GM23248 (cell line): ENCODE data around the gene ENOX2. TPM values are rescaled to one million over a fixed set of nuclear protein-coding genes. Genes with fewer than 3 reads are reported as not detected.
A peak's percentile ranks its signal among the peaks of the same experiment; 100 is the strongest.

ENCODE experiments used
- DNase-seq: peaks from one replicate; pipeline ENCODE4 v3.0.0-alpha.2; 2015
- H2AFZ ChIP-seq: fragments of 200-600 bp; sonication (generic); 2 replicates; pipeline ENCODE4 v1.6.1; 2016; ENCODE audit warnings: antibody characterized with exemption
- H3F3A ChIP-seq: fragments of 200-600 bp; sonication (generic); 2 replicates; pipeline ENCODE4 v1.6.1; 2016; ENCODE audit warnings: mild to moderate bottlenecking, antibody characterized with exemption, mixed run types; ENCODE audit not compliant: insufficient read depth
- H3K27ac ChIP-seq: fragments of 200-600 bp; sonication (generic); 2 replicates; pipeline ENCODE4 v1.5.1; 2016; ENCODE audit warnings: mild to moderate bottlenecking
- H3K27me3 ChIP-seq: fragments of 200-600 bp; sonication (generic); replicated peaks from 2 replicates; pipeline ENCODE4 v1.6.1; 2016; ENCODE audit warnings: mild to moderate bottlenecking; ENCODE audit not compliant: insufficient read depth
- H3K36me3 ChIP-seq: fragments of 200-600 bp; sonication (generic); 2 replicates; pipeline ENCODE4 v1.6.1; 2016; ENCODE audit warnings: low read depth, mild to moderate bottlenecking
- H3K4me1 ChIP-seq: fragments of 200-600 bp; sonication (generic); 2 replicates; pipeline ENCODE4 v1.6.1; 2016; ENCODE audit warnings: mild to moderate bottlenecking; ENCODE audit not compliant: insufficient read depth
- H3K4me2 ChIP-seq: fragments of 200-600 bp; sonication (generic); one replicate; pipeline ENCODE4 v1.6.1; 2016; ENCODE audit warnings: mild to moderate bottlenecking; ENCODE audit not compliant: unreplicated experiment
- H3K4me3 ChIP-seq: fragments of 200-600 bp; sonication (generic); 2 replicates; pipeline ENCODE4 v1.5.1; 2016; ENCODE audit warnings: mild to moderate bottlenecking
- H3K79me2 ChIP-seq: fragments of 200-600 bp; sonication (generic); 2 replicates; pipeline ENCODE4 v1.6.1; 2016; ENCODE audit warnings: mild to moderate bottlenecking; ENCODE audit not compliant: insufficient read depth
- H3K9ac ChIP-seq: fragments of 200-600 bp; sonication (generic); 2 replicates; pipeline ENCODE4 v1.6.1; 2016; ENCODE audit warnings: mild to moderate bottlenecking
- H3K9me2 ChIP-seq: fragments of 200-600 bp; sonication (generic); 2 replicates; pipeline ENCODE4 v1.6.1; 2016; ENCODE audit warnings: mixed run types, mild to moderate bottlenecking, moderate library complexity; ENCODE audit not compliant: insufficient read depth
- H3K9me3 ChIP-seq: fragments of 200-600 bp; sonication (generic); one replicate; pipeline ENCODE4 v1.6.1; 2017; ENCODE audit warnings: low read depth
- H4K20me1 ChIP-seq: fragments of 200-600 bp; sonication (generic); 2 replicates; pipeline ENCODE4 v1.6.0; 2016; ENCODE audit not compliant: insufficient read depth
- EZH2 ChIP-seq: fragments of 200-600 bp; sonication (generic); IDR thresholded peaks from 2 replicates; pipeline ENCODE4 v1.6.1; 2018; ENCODE audit warnings: antibody characterized with exemption, mild to moderate bottlenecking; ENCODE audit not compliant: insufficient read depth, poor library complexity, severe bottlenecking
- EZH2phosphoT487 ChIP-seq: fragments of 200-600 bp; sonication (generic); IDR thresholded peaks from 2 replicates; pipeline ENCODE4 v1.6.1; 2018; ENCODE audit warnings: antibody characterized with exemption, moderate library complexity, mild to moderate bottlenecking, low read depth; ENCODE audit not compliant: insufficient read depth
- WGBS, 2 experiments: methylation state at CpG; one replicate each; pipeline ENCODE4 v1.1.6; 2015 to 2017; ENCODE audit warnings: low lambda C conversion rate in 2 of 2, low coverage in 1 of 2; ENCODE audit errors: missing lambda C conversion rate in 2 of 2; 5-methylcytosine and 5-hydroxymethylcytosine counted together
- in situ Hi-C: fragments of 300-500 bp; cut with MboI; formaldehyde crosslinking; loops from 2 replicates; pipeline ENCODE4 v1.15.0; 2020
- polyA plus RNA-seq: library from polyadenylated mRNA; unstranded; fragments of >200 nt; fragmentation: Nextera tagmentation; extraction: Ambion mirVana; gene quantifications from 2 replicates; pipeline ENCODE4 v1.2.1, GENCODE V29; 2016
- total RNA-seq: library from RNA; depleted of rRNA; stranded (reverse); fragments of >200 nt; shearing (Covaris generic); gene quantifications from 2 replicates; pipeline ENCODE4 v1.2.3, GENCODE V29; 2014

The ENOX2 gene
- total and polyA plus RNA-seq, 2 experiments from 2014 or later: 13.6 to 14.5 TPM

- H3K27me3 ChIP-seq: no peaks in the 10 kb centered on the region
- TF ChIP-seq EZH2phosphoT487 (no peak), EZH2 (no peak)
- H3K79me2 ChIP-seq: no peaks in the 10 kb centered on the region
- in situ Hi-C loops: no loop called here
- no peaks in the 10 kb centered on the region for H3K9me2 ChIP-seq
- H3K36me3 ChIP-seq: no peaks in the 10 kb centered on the region
- no peaks in the 10 kb centered on the region for H3K9me3 ChIP-seq
- peak; percentile 38 for DNase-seq
- no peaks in the 10 kb centered on the region for H3K4me1 ChIP-seq
- no peak overlapping the region for H3K9ac ChIP-seq
- no peak overlapping the region for H3K4me3 ChIP-seq
- no peak overlapping the region for H2AFZ ChIP-seq
- no peak overlapping the region for H3K4me2 ChIP-seq
- WGBS, 2 experiments: 58 to 65% methylated on average over 3 of the region's 3 CpGs
- no peaks in the 10 kb centered on the region for H3F3A ChIP-seq
- no peak overlapping the region for H3K27ac ChIP-seq
- no peaks in the 10 kb centered on the region for H4K20me1 ChIP-seq
Measured at GRCh38 chrX:130637591-130637990, 265.4 kb downstream of the ENOX2 start.

DNA sequence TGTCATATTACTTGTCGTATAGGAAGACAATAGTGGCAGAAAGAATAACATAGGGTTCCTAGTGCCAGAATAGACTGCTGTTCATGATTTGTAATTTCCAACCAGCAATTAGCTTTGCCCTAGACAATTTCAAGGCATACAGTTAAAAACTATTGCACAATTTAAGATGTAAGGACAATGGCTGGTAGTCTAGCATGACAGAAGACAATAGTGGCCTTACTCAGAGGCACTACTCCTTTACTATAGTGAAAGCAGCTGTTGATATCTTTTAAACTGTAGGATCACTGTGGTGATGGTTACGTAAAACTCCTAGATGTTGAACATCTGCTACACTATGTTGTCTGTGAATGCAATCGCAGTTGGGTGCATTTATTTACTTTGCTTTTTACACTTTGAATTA, 266.7 kb downstream of the ENOX2 start:
- H4K20me1 ChIP-seq: no peaks in the 10 kb centered on the region
- TF ChIP-seq EZH2 (no peak), EZH2phosphoT487 (no peak)
- no peaks in the 10 kb centered on the region for H3K9me2 ChIP-seq
- no peak overlapping the region for H3K9ac ChIP-seq
- H3K4me3 ChIP-seq: no peak overlapping the region
- no peaks in the 10 kb centered on the region for H3K36me3 ChIP-seq
- H3K27ac ChIP-seq: no peak overlapping the region
- H3K9me3 ChIP-seq: no peaks in the 10 kb centered on the region
- H3K4me2 ChIP-seq: no peak overlapping the region
- in situ Hi-C loops: no loop called here
- DNase-seq: no peak
- WGBS, 2 experiments: 95 to 98% methylated on average over 3 of the region's 3 CpGs
- no peak overlapping the region for H2AFZ ChIP-seq
- no peaks in the 10 kb centered on the region for H3F3A ChIP-seq
- H3K79me2 ChIP-seq: no peaks in the 10 kb centered on the region
- no peaks in the 10 kb centered on the region for H3K27me3 ChIP-seq
- no peaks in the 10 kb centered on the region for H3K4me1 ChIP-seq

DNA sequence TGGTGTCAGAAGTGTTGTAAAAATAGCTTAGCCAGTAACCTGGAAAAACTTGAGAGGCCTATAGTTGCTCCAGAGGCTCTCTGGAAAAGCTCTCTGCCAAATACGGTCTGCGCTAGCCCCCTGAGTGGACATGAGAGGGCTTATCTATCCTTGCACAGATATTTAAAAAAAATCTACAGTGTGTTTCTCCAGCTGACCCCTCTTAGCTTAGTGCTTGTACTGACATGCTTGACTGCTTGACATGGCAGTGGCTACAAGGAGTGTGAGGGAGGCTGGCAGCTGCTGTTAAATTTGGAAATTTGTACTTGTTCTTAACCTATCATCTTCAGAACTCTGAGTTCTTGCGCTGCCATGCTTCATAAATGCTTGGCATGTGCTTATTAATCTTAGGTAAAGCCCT, 272.0 kb downstream of the ENOX2 start:
- Histone ChIP-seq H2AFZ (no peak overlapping the region), H4K20me1 (no peaks in the 10 kb centered on the region), H3K9ac (no peak overlapping the region), H3K79me2 (no peaks in the 10 kb centered on the region), H3K9me3 (no peaks in the 10 kb centered on the region), H3K36me3 (no peaks in the 10 kb centered on the region), H3K27me3 (no peaks in the 10 kb centered on the region), H3F3A (no peaks in the 10 kb centered on the region), H3K9me2 (no peaks in the 10 kb centered on the region), H3K4me2 (no peak overlapping the region), H3K4me1 (no peaks in the 10 kb centered on the region), H3K4me3 (no peak overlapping the region), H3K27ac (no peak overlapping the region)
- in situ Hi-C loops: no loop called here
- no peak for TF ChIP-seq EZH2
- TF ChIP-seq EZH2phosphoT487: no peak
- 95 to 97% methylated on average over 3 of the region's 3 CpGs for whole genome bisulfite sequencing, 2 experiments
- DNase-seq: no peak

DNA sequence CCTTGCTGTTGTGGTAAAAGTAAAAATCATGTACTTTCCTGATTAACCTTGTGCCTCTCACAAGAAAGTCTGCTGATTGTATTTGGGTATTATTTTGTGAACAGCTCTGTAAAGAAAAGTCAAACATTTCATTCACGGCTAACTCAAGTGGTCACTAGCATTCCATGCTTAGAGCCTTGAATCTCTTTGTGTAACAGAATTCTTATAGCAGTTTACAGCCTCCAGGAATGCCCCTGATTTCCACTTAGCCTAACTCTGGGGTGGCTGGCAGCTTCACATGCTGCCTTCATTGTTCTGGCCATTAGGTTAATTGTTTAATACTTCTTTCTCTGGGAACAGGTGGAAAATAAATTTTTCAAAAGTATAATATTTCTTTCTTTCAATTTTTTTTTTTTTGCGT, 274.5 kb downstream of the ENOX2 start:
- Histone ChIP-seq H3K4me2 (no peak overlapping the region), H3F3A (no peaks in the 10 kb centered on the region), H3K9me3 (no peaks in the 10 kb centered on the region), H3K4me3 (no peak overlapping the region), H4K20me1 (no peaks in the 10 kb centered on the region), H3K27me3 (no peaks in the 10 kb centered on the region), H3K9me2 (no peaks in the 10 kb centered on the region), H3K36me3 (no peaks in the 10 kb centered on the region), H3K27ac (no peak overlapping the region), H2AFZ (no peak overlapping the region), H3K4me1 (no peaks in the 10 kb centered on the region), H3K79me2 (no peaks in the 10 kb centered on the region), H3K9ac (no peak overlapping the region)
- in situ Hi-C loops: no loop called here
- WGBS, 2 experiments: 97 to 100% methylated on average over 2 of the region's 2 CpGs
- no peak for DNase-seq
- TF ChIP-seq EZH2phosphoT487 (no peak), EZH2 (no peak)

DNA sequence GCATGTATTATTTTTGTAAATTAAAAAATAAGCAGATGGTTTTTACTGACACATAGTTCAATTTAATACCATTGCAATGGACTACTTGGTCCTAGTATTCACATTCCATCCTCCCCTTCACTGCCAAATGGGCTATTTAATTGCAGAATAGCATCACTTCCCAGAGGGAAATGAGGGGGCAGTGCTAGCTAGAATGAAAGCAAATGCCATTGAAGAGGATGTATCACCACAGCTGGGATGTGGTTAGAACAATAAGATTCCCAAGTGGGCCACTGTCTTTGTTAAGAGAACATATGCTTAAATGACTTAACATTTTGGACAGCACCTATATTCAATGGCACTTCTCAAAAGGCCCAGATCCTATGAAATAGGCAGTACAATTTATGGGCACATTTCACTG, 276.5 kb downstream of the ENOX2 start:
- no peaks in the 10 kb centered on the region for H3K9me3 ChIP-seq
- in situ Hi-C loops: no loop called here
- DNase-seq: peak; percentile 62
- peak overlapping the region; percentile 27; the same call in 1 of the 2 replicates for H3K27ac ChIP-seq
- H3K9me2 ChIP-seq: no peaks in the 10 kb centered on the region
- TF ChIP-seq EZH2: no peak
- no peak for TF ChIP-seq EZH2phosphoT487
- no peak overlapping the region for H3K4me2 ChIP-seq
- no peaks in the 10 kb centered on the region for H4K20me1 ChIP-seq
- no peak overlapping the region for H3K9ac ChIP-seq
- no peaks in the 10 kb centered on the region for H3K79me2 ChIP-seq
- H3K36me3 ChIP-seq: no peaks in the 10 kb centered on the region
- no peak overlapping the region for H3K4me3 ChIP-seq
- H3F3A ChIP-seq: no peaks in the 10 kb centered on the region
- no peaks in the 10 kb centered on the region for H3K4me1 ChIP-seq
- no peaks in the 10 kb centered on the region for H3K27me3 ChIP-seq
- H2AFZ ChIP-seq: no peak overlapping the region
